GM19438 (cell line): ENCODE data around the gene SLC1A1.
"Not testable (repeated sequence)": the region's sequence is repeated elsewhere in the genome, so short reads cannot be mapped to it uniquely, and the experiment has no call there.

Experiments
- ATAC-seq: cut with Tn5 transposase; IDR thresholded peaks from one replicate; pipeline ENCODE4 v1.9.1; 2021; ENCODE audit warnings: low read depth; ENCODE audit not compliant: unreplicated experiment

SLC1A1 gene

GRCh38 chr9:4540425-4540824 lies 50.2 kb downstream of the SLC1A1 start:
- ATAC-seq, result no peak

GRCh38 chr9:4541281-4541680 lies 51.0 kb downstream of the SLC1A1 start:
- no peak for ATAC-seq

- ATAC-seq, result no peak
Measured at GRCh38 chr9:4541856-4542255, 51.6 kb downstream of the SLC1A1 start.

DNA sequence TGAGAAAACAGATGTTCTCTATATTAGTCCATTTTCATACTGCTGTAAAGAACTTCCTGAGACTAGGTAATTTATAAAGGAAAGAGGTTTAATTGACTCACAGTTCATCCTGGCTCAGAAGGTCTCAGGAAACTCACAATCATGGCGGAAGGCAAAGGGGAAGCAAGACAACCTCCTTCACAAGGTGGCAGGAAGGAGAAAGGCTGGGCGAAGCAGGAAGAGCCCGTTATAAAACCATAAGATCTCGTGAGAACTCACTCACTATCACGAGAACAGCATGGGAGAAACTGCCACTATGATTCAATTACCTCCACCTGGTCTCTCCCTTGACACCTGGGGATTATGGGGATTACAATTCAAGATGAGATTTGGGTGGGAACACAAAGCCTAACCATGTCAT lies 54.4 kb downstream of the SLC1A1 start:
- ATAC-seq, result not testable (repeated sequence)

- no peak for ATAC-seq
Measured at GRCh38 chr9:4547016-4547415, 56.7 kb downstream of the SLC1A1 start.

DNA sequence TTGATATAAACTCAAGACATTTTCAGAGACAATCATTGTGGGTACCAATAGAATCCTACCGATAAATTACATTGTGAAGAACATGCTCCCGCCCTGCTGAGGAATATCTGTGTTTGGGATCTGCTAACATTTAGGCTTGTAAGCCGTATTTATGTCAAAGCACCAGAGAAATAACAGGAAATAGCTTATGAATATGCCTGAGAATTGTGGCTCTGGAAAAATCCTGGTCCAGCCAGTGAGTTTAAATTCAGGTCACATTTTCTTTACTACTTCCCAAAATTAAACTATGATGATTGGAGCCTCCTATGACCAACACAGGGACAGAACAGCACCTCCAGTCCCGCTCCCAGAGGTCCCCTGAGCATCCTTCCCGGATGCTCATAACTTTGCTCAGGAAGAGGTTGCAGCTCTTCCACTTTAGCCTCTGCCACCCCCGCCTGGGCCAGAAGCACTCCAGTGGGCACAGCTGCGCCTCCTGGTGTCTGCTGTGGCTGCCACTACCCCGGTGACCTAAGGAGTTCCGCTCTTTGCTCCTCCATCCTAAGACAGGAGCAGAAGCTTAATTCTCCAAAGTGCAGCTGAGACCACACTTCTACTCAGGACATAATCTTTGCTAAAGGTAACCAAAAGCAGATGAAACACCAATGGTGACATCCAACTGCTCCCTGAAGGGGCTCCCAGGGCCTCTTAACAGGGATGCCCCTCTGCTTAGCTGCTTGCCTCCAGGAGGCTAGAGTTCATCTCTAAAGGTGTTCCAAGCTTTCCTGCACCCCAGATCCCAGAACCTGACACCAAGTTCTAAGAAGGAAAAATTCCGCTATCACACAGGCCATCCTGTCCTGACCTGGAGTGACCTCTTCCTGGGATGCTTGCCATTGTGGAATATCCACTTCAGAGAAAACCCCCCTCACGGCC lies 58.8 kb downstream of the SLC1A1 start:
- no peak for ATAC-seq

GRCh38 chr9:4549751-4550295 lies 59.6 kb downstream of the SLC1A1 start:
- no peak for ATAC-seq

DNA sequence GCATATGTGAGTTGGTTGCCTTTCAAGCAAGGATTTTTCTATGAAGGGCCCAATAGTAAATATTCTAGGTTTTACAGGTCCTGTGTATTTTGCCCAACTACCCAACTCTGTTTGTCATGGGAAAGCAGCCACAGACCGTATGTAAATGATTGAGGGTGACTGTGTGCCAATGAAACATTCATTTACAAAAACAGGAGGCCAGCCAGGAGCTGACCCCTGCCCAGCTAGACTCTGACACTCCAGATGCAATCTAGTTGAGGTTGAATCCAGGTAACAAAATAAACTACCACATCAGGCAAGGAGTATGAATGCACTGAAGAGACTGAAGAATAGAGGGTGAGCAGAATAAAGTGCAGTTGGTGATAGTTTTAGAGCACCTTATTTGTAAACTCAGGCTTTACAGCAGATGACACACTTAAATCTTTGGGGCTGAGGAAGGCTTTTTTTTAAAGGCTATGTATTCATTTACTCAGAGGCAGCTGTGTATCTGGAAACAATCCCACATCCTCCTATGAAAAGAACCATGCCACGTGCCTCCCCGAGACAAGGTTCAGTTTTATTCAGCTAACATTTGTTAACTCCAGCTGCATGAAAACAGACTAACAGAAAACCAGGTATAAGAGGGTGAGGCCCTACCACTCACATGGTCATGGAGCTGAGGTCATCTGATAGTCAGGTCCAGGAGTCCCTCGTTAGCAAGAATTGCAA lies 60.7 kb downstream of the SLC1A1 start:
- no peak for ATAC-seq

DNA sequence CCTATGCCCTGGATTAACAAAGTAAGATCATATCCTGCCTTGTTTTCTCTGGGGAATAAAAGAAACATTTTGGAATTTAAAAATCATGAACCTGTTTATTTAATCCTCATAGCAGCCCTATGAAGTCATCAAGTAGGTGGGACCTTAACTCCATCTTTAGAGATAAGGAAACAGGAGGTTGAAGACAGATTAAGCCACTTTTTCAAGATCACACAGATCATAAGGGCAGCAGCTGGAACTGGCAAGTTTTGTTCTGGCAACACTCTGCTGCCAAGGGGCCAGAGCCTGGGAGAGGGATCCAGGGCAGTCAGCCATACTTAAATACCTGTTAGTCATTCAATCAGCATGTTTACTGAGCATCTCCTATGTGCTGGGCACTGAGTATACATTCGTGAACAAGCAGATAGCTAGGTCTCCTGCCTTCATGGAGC lies 63.7 kb downstream of the SLC1A1 start:
- no peak for ATAC-seq

DNA sequence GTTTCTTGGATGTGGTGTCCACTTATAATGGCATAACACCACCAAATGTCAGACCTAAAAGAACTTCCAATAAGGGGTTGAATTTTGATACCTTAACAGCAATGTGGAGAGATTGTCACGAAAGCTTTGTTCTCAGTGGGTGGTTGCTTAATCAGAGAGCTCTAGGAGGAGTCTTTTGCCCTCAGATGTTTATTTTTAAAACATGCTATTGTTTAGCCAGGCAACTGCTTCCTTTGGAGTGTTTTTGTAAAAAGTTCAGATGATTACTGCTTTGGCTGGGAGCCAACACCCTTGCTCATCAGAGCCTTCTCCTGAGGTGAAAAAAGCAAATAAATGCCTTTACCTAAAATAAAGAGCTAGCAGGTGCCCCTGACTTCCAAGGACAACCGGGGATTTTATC lies 65.0 kb downstream of the SLC1A1 start:
- ATAC-seq, result no peak

DNA sequence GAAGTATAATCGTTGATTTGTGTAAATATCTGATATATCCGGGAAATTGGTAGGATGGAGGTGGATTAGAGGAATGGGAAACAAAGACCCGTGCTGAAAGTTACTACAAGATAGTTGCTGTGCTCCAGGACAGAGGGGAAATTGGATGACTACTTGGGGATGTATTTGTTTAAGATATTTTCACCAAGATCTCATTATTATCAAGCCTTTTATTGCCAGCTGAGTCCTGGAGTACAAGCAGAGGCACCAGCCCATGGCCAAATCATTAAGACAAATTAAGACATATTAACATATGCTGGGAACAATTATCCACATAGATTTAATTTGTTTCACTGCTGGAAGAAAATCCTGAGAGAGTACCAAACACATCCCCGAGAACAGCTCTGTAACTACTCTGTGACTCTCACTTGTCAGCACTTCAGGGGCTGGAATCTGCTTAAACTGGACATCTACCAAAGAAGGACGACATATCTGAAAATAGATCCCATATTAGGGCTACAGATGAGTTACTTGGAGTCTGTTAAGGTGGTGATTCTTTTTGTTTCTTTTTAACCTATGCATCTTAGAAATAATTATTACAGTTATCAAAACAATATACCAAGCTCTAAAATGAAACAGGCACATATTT lies 68.2 kb downstream of the SLC1A1 start:
- no peak for ATAC-seq

- ATAC-seq, result peak; percentile 84
Measured at GRCh38 chr9:4559261-4560182, 69.3 kb downstream of the SLC1A1 start.

GRCh38 chr9:4563105-4563504 lies 72.8 kb downstream of the SLC1A1 start:
- no peak for ATAC-seq

DNA sequence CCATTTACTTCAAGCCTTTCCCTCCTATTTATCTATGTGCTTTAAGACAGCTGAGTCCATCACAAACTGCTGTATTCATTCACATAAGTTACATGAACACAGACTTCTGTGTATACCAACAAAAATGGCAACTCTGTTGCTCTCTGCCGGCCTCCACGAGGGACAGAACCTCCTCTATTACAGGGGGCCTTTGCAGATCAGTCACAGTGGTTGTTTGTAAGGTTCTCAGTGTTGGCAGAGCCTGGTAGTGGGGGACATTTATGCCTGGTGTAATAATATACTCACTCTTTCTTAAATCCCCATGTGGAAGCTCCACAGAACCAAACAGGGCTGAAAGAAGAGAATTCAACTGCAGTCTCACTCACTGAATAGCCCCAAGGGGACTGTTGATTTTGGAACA lies 76.5 kb downstream of the SLC1A1 start:
- no peak for ATAC-seq

GRCh38 chr9:4567601-4568000 lies 77.3 kb downstream of the SLC1A1 start:
- no peak for ATAC-seq

DNA sequence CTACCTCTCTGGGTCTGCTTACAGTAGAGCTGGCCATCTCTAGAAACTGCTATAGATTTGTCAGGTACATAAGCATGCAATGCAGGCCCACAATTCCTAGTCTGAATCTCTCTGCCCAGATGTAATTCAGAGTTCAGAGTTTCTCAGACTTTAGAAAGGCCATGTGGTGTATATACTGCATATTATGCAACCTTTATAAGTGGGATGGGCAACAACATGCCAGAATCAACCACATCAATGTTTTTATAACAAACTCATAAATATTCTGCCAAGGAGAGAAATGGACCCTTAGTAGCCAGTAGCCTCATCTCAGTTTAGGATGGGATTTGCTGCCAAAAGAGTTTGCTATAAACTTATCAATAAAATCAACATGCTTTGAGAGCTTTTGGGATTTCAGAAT lies 78.8 kb downstream of the SLC1A1 start:
- ATAC-seq, result no peak

DNA sequence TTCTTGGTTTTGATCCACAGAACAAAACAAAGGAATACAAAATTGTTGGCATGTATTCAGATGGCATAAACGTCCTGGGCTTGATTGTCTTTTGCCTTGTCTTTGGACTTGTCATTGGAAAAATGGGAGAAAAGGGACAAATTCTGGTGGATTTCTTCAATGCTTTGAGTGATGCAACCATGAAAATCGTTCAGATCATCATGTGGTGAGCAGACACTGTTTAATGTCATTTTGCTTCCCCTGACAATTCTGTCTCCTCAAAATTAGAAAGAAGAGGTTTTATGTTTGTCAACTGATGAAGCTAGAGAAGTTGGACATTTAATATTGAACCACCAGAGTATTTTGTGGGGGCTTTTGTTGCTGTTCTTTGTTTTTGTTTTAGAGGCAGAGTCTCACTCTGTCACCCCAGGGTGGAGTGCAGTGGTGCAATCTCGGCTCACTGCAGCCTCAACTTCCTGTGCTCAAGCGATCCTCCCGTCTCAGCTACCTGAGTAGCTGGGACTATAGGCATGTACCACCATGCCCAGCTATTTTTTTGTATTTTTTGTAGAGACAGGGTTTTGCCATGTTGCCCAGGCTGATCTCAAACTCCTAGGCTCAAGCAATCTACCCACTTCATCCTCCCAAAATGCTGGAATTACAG lies 82.0 kb downstream of the SLC1A1 start:
- no peak for ATAC-seq

DNA sequence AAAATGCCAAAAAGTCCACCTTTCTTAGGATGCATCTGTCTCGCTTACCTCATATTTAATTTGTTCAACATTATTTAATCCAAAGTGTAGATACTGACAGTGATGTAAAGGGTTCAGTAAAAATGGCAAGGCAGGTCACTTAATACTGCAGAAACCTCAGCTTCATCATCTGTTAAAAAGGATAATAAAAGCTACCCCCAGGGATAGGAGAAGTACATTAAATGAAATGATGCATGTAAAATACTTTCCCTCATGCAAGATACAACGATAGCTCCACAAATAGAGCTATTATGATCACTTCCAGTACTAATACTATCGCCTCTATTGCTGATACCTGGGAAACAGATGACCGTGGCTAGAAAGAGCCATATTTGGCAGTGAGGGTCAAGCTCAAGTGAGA lies 82.9 kb downstream of the SLC1A1 start:
- ATAC-seq, result no peak

- no peak for ATAC-seq
Measured at GRCh38 chr9:4573634-4574389, 83.5 kb downstream of the SLC1A1 start.
